DMS114 treated with DMSO at 0.1 percent for 48 hours (cell line): ENCODE data around the gene PKD2L1.
A peak's percentile ranks its signal among the peaks of the same experiment; 100 is the strongest.
"Not testable (repeated sequence)": the region's sequence is repeated elsewhere in the genome, so short reads cannot be mapped to it uniquely, and the experiment has no call there.

ENCODE experiments used
- DNase-seq: peaks from one replicate; lab custom pipeline; 2025; ENCODE audit not compliant: unreplicated experiment; lab: John Stamatoyannopoulos, UW

Gene PKD2L1

DNA sequence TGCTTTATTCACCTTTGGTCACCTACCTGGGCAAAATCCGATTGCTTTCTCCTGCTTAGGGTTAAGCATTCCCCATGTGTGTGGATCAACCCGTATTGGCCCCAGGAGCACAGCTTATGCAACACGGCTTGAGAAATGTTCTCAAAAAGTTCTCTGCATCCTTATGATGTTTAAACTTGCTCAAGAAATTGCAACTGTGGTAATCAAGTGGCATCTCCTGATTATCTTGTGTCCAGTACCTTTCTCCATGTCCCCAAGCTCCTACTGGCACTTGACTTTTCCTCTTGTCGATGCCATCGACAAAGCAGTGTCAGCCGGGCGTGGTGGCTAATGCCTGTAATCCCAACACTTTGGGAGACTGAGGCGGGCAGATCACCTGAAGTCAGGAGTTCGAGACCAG is 4.7 kb upstream of the PKD2L1 start:
- DNase-seq: no peak

DNA sequence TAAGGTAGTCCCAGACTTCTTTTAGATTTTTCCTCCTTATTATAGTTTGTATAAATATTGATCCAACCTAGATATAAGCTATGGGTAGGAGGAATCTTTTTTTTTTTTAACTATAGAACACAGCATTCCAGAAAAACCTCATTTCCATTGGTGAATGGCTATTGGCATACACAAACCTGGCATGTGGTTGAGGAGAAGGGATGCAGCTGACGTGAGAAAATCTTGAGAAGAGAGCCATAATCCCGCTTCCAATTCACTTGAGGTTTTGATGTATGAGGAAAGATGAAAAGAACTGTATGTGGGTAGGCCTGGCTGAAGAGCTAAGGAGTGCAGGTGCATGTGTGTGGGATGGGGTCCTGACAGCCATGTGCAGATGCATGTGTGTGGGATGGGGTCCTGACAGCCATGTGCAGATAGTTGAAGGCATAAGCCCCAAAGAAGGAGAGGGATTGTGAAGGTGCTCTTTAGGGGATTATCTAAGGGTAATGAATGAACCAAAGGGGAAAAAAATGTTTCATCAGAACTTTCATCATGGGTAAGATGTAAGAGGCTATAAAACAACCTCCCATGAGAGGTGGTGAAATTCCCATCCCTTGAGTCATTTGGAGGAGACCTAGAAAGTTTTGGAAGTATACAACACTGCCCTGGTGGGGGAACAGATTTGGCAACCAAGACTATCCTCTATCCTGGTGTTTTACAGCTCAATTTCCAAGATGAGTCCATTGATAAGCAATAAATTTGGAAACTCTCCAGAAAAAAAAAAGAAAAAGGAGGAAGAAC is 3.8 kb upstream of the PKD2L1 start:
- DNase-seq: no peak

DNA sequence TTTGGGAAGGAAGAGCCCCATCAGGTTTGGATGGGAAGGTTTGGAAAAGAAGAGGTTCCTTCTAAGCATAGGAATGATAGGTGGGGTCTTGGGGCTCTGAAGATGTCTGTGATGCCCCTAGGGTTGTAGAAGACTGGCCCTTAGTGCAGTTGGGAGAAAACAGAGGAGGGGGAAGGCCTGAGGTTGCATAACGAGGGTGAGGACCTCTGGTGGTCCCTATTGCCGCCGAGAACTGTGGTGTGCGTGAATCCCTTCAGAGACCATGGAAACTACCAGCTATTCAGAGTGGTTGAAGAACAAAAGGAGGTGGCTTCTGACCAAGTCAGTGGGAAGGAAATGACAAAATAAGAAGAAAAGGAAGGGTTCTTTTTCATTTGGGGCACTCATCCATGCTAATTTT is 3.1 kb upstream of the PKD2L1 start:
- DNase-seq: no peak

DNA sequence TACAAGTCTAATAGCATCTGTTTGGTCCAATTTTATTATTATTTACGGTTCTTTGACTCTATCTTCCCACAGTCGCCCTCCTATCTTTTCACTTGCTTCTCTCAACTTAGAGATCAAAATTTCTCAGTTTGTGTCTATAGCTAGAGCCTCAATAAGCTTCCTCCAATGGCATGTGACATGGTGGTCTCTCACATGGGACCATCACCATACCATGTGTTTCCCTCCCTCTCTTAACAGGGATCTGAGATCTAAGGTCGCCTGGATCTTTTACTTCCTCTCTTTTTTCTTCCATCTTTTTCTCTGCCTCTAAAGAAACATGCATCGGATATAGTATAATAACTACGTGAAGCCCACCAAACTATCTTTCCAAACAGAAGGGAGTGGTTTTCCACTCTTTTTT is 1.8 kb downstream of the PKD2L1 start:
- no peak for DNase-seq

DNA sequence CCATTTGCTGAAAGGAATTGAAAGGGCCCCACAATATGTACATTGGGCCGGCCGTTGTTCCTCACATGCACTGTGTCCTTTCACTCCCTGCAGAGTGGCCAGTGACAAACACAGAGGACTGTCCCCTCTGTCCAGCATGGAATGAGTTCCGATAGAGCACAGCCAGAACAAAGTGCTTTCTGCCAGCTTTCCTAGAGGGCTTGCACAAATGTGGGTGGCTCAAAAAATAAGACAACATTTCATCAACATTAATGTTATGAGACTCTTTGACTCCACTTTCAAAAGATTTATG is 2.4 kb downstream of the PKD2L1 start:
- DNase-seq: no peak

DNA sequence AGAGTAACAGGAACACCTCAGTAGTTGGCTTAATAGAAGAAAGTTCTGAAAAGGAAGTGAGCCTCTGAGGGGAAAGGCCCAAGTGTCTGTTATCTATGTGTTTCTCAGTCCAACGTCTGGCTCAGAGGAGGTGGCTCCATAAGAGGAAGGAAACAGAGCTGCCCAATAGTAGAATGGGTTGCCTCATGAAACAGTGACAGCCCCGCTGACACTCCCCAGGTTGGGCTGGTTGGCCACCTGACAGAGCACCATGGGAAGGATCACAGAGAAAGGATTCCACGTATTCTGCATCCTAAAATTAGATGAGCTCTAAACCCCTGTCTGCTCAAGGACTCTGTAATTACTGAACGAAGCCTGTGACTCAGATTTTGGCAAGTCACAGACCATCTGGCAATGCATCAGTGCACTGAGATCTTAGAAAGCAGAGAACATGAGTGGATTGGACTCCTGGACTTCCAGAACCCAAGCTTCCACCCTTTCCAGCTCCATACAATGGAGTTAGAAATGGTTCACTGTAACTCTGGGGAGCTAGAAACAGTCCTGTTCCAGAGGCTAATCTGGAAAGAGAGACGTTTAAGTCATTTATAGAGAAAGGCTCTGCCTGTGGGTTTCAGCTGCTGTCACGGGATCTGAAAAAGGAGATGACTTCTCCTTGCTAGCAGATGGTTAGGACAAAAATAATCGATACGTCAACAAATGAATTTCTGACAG is 2.9 kb downstream of the PKD2L1 start:
- DNase-seq: no peak

DNA sequence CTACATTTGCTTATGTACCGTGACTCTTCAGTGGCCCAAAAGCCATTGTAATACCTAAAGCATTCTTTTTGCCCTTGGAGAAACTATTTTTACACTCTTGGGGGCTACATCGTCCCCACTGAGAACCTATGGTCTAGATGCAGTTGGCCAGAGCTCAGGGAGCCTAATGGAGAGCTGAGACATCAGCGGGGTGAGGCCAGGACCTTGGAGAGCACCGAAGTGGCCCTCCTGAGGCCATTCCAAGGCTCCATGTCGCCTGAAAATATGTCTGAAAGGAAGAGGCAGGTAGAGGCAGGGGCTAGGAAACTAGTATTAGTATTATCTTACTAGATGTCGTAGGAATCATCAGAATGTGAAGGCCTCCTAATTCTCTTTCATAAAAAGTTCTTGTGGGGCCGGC is 4.9 kb downstream of the PKD2L1 start:
- no peak for DNase-seq

DNA sequence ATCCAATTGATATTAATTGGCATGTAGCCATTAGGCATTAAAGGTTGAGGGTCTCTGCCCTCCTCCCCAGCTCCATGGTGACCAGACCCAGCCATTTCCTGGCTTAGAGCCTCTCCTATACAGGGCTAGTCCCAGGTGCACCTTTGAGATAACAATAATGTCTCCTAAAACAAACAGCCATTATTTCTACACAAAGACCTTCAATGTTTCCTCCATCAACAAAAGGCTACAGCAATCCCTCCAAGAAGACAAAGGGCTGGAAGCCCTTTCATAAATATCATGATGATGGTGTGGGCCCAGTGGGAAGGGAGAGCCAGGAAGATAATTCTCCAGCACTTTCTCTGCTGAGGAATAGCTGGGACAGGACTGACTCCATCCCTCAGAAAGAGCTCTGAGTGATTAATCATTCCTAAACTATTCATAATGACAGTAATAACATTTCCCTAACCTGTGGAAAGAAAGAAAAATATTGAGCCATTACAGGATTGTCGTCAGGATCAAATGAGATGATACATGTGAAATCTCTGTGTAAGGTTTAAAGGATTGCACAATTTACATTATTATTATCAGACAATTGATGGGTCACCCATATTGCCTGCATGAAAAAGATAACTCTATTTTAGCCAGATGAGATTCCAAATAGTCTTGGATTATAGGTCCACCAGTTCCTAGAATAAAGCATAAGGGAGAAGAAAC is 10.2 kb downstream of the PKD2L1 start:
- no peak for DNase-seq

DNA sequence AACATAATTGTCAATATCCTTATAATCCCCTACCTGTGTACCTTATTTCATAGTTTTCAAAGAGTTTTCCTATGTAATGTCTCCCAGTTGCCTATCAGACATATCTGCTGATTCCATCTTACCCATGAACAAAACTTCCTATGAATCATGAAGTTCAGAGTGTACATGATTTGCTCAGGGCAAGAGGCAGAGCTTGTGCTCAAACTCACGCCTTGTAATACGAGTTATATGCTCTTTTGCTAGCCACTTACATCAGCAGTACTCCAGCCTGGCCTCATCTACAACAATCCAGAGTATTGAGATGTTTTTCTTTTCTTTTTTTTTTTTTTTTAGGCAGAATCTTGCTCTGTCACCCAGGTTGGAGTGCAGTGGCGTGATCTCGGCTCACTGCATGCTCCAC is 11.8 kb downstream of the PKD2L1 start:
- DNase-seq: no peak

DNA sequence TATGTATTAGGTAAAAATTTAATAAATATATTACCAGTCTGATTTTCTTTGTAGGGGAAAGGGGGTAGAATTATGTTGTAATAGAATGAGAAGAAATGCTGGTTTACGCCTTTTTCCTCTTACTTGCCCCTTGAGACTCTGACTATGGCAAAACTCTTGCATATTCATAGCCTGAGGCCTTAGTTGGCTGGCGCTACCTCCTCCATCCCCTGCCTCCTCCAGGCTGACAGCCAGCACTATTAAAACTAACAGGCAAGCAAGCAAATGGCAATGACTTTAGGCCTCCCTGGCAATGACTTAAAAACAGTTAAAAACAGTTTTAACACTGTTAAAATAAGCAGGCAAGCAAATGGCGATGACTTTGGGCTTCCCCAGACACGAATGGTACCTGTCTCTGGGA is 14.4 kb downstream of the PKD2L1 start:
- no peak for DNase-seq

DNA sequence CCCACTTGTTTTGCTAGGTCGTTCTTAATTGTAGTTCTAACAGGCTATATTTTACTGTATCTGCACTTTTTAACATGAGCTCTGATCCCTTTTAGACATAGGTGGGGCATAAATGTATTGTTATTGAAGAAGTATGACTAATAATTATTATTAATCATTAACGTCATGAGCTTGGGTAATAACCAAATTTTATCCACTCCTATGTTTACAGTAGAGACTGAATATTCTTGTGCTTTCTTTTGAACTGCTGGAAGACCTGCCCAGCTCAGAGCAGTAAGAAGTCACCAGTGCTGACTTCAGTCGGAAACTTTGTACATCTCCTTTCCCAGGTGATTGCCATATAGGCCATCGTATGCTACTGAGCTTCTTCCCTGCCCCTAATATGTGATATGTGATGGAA is 18.7 kb downstream of the PKD2L1 start:
- DNase-seq: no peak

DNA sequence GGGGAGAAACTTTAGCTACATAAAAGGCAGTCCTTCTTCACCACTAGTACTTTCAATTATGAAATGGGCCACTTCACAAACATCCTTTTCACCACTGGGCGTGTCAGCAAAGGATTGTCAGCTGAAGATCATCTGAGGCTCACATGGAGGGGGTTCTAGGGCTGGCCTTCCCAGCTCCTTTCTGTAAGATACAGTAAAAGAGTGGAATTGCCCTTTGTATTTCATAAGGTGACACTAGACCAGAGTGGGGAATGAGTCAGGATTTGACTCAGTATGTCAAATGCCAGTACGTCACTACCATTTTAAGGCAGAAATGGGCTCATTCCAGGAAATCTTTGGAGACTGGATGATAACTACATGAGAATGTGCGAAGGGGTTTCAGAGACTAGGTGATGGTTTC is 22.3 kb downstream of the PKD2L1 start:
- DNase-seq: no peak

DNA sequence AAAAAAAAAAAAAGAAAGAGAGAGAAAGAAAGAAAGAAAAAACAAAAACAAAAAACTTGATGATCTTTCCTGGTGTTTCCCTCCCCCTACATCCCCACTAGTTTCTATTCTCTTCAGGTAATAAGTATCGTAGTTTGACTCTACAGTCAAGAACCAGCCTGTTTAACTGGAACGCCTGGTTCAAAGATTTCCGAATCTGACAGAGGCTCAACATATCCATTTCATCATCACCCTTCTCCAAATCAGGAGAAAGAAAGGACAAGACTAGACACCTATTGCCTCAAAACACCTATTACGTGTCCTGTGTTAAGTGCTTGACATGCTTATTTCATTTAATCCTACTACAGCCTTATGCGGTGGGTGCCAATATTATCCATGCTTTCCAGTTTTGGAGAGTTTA is 23.2 kb downstream of the PKD2L1 start:
- DNase-seq: no peak

DNA sequence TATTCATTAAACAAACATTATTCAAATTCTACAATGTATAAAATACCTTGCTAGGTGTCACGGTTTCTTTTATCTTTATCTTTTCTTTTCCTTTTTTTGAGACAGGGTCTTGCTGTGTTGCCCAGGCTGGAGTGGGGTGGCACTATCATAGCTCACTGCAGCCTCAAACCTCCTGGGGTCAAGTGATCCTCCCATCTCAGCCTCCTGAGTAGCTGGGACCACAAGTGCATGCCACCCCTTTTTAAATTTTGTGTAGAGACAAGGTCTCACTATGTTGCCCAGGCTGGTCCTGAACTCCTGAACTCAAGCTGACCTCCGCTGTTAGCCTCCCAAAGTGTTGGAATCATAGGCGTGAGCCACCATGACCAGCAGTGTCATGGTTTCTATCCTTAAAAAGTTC is 25.6 kb downstream of the PKD2L1 start:
- no peak for DNase-seq

DNA sequence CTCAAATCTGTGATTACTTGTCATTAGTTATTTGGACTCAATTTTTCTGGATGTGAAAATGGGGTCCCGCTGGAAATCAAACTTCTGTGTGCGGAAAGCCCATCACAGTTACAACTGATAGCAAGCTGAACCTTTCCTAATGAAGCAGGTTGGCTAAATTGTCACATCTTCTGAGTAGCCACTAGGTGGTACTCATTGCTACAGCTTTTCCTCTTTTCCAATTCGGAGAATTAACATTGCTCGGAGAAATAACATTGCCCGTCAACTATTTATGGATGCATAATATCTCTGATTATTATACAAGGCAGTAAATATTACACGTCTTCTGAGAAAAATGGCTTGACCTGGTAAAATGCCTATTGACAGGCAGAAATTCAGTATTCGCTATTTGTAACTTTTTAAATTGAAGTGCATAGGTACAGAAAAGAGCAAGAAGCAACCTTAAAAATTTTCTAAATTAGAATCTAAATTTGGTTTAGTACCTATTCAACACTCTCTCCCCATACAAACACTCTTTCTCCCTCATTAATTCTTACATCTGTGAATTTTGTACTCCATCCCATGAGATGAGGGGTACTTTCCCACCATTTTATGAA is 26.2 kb downstream of the PKD2L1 start:
- DNase-seq: peak; percentile 53

DNA sequence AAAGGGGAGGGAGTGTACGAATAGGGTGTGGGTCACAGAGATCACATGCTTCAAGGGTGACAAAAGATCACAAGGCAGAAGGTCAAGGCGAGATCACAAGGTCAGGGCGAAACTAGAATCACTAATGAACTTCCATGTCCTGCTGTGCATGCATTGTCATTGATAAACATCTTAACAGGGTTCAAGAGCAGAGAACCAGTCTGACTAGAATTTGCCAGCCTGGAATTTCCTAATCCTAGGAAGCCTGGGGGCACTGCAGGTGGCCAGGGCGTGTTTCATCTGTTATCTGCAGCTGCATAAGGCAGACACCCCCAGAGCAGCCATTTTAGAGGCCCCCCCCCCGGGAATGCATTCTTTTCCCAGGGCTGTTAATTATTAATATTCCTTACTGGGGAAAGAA is 28.9 kb downstream of the PKD2L1 start:
- not testable (repeated sequence) for DNase-seq

DNA sequence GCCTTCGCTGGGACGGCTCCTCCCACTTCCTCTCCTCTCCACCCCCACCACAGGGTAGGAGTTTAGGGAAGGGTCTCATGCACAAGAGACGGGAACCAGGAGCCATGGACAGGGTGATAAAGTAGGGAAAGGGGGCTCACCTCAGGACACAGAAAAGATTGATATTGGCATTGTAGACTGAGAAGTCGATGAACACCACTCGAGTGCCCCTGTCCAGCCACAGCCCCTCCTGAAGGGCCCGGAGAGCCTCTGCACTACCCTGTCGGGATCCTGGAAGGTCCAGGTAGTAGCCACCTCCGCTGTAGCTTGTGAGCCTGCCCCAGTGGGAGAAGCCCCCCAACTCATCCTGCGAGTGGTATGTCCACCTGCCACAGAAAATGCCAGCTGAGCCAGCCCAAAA is 32.8 kb downstream of the PKD2L1 start:
- DNase-seq: no peak

DNA sequence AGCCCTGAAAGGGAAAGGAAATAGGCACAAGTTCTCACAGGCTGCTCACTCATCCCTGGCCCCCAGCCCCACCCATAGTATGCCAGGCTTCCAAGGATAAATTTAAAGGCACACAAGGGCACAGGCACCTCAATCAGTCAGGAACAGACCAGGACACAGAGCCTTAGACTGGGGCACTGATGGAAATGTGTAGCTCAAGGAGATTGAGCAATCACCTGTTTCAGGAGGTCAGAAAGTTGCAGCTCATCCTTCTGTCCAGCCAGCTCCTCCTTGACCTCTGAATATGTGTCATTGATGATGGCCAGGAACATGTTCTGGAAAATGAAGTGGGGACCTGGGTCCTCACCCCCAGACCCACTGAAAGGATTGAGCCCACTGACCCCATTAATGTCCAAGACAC is 37.0 kb downstream of the PKD2L1 start:
- no peak for DNase-seq

DNA sequence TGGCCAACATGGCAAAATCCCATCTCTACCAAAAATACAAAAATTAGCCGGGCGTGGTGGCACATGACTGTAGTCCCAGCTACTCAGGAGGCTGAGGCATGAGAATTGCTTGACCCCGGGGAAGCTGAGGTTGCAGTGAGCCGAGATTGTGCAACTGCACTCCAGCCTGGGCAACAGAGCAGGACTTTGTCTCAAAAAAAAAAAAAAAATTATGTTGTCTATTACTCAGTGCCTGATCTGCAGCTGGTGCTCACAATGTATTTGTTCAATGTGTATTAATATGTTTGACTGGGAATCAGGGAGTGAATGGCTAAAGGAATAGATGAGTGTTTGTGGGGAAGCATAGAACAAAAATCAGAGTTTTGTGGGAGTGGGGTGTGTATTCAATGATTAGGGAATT is 37.7 kb downstream of the PKD2L1 start:
- DNase-seq: not testable (repeated sequence)

DNA sequence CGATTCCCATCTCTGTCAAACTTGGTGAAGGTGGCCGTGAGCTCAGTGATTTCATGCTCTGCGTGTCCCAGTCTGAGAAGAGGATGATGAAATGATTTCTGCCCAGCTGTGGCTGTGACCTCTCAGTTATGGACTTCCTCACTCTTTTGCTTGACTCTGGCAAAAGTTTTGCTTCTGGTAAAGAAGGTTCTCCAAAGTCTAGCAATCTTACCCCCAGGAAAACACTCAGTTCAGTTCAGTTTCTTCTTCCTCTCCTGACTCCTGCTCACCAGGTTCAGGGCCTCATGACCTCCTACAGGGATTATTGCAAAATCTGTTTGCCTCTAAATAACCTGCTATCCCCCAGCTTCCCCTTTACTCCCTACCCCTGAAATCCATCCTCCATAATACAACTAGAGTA is 38.7 kb downstream of the PKD2L1 start:
- no peak for DNase-seq

DNA sequence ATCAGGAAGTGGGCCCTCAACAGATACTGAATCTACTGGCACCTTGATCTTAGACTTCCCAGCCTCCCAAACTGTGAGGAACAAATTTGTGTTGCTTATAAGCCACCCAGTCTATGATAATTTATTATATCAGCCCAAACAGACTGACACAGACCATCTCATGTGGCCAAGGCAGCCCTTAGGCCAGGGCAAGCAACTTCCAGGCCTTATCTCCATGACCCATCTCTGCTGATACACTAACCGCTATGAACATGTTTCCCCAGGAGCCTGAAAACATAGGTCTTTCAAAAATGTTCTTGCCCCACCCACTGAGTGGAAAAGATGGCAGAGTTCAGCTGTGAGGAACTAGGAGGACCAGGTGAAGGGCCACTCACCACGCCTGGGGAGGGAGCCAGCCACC is 40.4 kb downstream of the PKD2L1 start:
- no peak for DNase-seq

DNA sequence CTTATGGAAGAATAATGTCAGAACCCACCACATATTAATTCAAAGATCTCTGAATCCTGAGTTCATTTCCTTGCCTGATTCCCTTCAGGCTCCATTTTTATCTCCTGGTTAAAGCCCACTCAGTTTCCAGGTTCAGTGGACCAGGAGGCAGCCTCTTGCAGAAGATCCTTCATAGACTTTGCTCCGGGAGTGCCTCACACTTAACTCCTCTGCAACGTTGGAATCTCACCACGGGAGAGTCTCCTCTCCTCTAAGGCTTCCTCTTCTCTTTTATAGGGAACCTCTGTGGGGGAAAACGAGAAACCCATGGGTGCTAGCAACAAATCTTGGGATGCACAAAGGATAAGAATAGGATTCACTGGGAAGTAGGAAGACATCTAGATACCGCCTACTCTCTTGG is 41.8 kb downstream of the PKD2L1 start:
- DNase-seq: no peak
